Activated B cell treated with CpG ODN at 0.5 μM for 24 hours (primary cell): ENCODE data around the gene GOLGA6D. TPM values are rescaled to one million over a fixed set of nuclear protein-coding genes. Genes with fewer than 3 reads are reported as not detected.
"Not testable (repeated sequence)": the region's sequence is repeated elsewhere in the genome, so short reads cannot be mapped to it uniquely, and the experiment has no call there.

ENCODE experiments used
- ATAC-seq: fragments of 200-7000 bp; cut with Tn5 transposase; one replicate; pipeline ENCODE4 v1.10.0; 2021; ENCODE audit warnings: low read depth, mild to moderate bottlenecking, moderate library complexity
- CTCF ChIA-PET: fragments of 350-600 bp; sonication (Branson Sonifier 250); formaldehyde crosslinking; loops from one replicate; lab custom pipeline; 2021; ENCODE audit warnings: antibody characterized with exemption; lab: Charles Lee
- POLR2A ChIA-PET: fragments of 350-600 bp; sonication (Branson Sonifier 250); formaldehyde crosslinking; loops from one replicate; lab custom pipeline; 2021; ENCODE audit warnings: antibody characterized with exemption; lab: Charles Lee
- DNase-seq: peaks from one replicate; pipeline ENCODE4 v3.0.0; 2022
- H3K27ac Mint-ChIP-seq: one replicate; pipeline ENCODE4 v1.8.0; 2020; ENCODE audit warnings: mixed read lengths
- H3K27me3 Mint-ChIP-seq: one replicate; pipeline ENCODE4 v1.8.0; 2021; ENCODE audit warnings: mixed read lengths
- H3K36me3 Mint-ChIP-seq: one replicate; pipeline ENCODE4 v1.8.0; 2021; ENCODE audit warnings: low read depth, mixed read lengths
- H3K4me1 Mint-ChIP-seq: one replicate; pipeline ENCODE4 v1.8.0; 2021; ENCODE audit warnings: mixed read lengths
- H3K4me3 Mint-ChIP-seq: one replicate; pipeline ENCODE4 v1.8.0; 2020; ENCODE audit warnings: mild to moderate bottlenecking, mixed read lengths
- H3K9me3 Mint-ChIP-seq: one replicate; pipeline ENCODE4 v1.8.0; 2020; ENCODE audit warnings: mixed read lengths
- intact Hi-C: fragments of 100-400 bp; cut with micrococcal nuclease; formaldehyde crosslinking; loops from one replicate; pipeline ENCODE4 v1.15.1; 2024
- total RNA-seq: library from RNA; stranded (reverse); gene quantifications from 2 replicates; pipeline ENCODE4 v1.2.3, GENCODE V29; 2022
- TF ChIP-seq, protein P1 (sequence below): fragments of 200-600 bp; IDR thresholded peaks from one replicate; pipeline ENCODE4 v1.8.0; 2022; ENCODE audit warnings: antibody characterized with exemption, mild to moderate bottlenecking

The GOLGA6D gene
- total RNA-seq, 1 donor from 2014 or later: not detected

DNA sequence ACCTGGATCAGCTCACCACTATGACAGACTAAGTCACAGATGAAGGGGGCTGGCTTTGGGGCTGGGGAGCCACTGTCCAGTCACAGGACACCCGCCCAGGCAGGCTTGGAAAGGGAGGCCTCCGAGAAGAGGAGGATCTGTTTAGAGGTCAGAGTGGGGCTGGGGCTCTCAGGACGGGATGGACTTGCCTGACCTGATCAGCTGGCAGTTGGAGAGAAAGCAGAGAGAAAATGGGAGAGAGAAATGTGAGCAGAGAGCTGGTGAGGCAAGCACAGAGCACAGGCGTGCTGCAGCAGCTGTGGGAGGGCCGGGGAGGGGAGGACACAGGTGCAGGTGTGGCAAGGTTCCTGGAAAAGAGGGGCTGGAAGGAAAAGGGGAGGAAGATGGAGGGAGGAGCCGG is 17.4 kb downstream of the GOLGA6D start:
- DNase-seq, H3K9me3 Mint-ChIP-seq, H3K4me1 Mint-ChIP-seq, H3K36me3 Mint-ChIP-seq, H3K27ac Mint-ChIP-seq, POLR2A ChIA-PET, ATAC-seq, H3K4me3 Mint-ChIP-seq: not testable (repeated sequence)
- intact Hi-C loops: loop anchor here (10.0 kb wide), 2 partner anchors 95 to 275 kb away; partner anchors contain the start of genes C15orf39 and PPCDC
- peaks cover 12% of the 10 kb centered on the region for H3K27me3 Mint-ChIP-seq
- CTCF ChIA-PET: interaction anchor here (1.8 kb wide), 1 partner anchor 271 kb away, joined by 6 read pairs; no protein-coding TSS in a partner anchor

DNA sequence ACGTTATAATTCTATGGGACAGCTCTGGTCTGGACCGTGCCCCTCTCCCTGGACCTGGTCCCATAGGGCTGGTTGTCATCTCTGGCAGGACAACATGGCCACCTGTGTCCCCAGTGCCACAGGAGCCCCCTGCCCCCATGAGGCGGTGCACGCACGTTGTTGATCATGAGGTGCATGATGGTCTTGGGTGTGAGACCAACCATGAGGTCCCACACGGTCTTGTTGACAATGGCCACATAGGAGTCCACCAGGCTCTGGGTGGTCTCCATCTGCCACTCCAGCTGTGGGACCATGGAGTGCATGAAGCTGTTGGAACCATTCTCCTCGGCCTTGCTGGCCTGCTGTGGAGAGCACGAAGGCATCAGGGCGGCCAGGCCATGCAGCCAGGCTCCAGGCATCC is 19.7 kb downstream of the GOLGA6D start:
- no peaks in the 10 kb centered on the region for H3K36me3 Mint-ChIP-seq
- H3K4me3 Mint-ChIP-seq: no peak overlapping the region
- POLR2A ChIA-PET: no interaction called here
- H3K27ac Mint-ChIP-seq: no peak overlapping the region
- no peaks in the 10 kb centered on the region for H3K4me1 Mint-ChIP-seq
- H3K27me3 Mint-ChIP-seq: peaks cover 26% of the 10 kb centered on the region
- H3K9me3 Mint-ChIP-seq: no peaks in the 10 kb centered on the region
- TF ChIP-seq, protein P1, sequence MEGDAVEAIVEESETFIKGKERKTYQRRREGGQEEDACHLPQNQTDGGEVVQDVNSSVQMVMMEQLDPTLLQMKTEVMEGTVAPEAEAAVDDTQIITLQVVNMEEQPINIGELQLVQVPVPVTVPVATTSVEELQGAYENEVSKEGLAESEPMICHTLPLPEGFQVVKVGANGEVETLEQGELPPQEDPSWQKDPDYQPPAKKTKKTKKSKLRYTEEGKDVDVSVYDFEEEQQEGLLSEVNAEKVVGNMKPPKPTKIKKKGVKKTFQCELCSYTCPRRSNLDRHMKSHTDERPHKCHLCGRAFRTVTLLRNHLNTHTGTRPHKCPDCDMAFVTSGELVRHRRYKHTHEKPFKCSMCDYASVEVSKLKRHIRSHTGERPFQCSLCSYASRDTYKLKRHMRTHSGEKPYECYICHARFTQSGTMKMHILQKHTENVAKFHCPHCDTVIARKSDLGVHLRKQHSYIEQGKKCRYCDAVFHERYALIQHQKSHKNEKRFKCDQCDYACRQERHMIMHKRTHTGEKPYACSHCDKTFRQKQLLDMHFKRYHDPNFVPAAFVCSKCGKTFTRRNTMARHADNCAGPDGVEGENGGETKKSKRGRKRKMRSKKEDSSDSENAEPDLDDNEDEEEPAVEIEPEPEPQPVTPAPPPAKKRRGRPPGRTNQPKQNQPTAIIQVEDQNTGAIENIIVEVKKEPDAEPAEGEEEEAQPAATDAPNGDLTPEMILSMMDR: no peak
- CTCF ChIA-PET: no interaction called here
- DNase-seq: no peak
- intact Hi-C loops: loop anchor here (10.0 kb wide), 2 partner anchors 98 to 278 kb away; partner anchors contain the start of genes C15orf39 and PPCDC
- ATAC-seq: no peak

DNA sequence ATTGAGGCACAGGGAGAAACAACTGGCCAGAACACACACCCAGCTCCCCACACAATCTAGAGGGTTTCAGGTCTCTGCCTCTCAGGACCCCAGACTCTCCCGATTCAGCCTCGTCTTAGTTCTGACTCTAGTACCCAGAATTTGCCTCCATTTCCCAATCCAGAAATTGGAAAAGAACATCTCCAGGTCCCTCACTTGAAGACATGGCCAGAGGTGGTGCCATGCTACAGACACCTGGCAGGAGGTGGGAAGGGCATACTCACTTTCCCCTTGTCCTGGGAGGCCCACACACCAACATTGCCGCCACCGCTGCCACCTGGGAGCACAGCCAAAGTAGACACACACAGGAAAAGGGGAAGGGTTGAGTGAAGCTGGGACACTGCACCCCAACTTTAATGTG is 20.1 kb downstream of the GOLGA6D start:
- H3K9me3 Mint-ChIP-seq, H3K36me3 Mint-ChIP-seq, POLR2A ChIA-PET, DNase-seq, CTCF ChIA-PET, H3K4me3 Mint-ChIP-seq, ATAC-seq, H3K4me1 Mint-ChIP-seq, H3K27ac Mint-ChIP-seq: not testable (repeated sequence)
- peaks cover 29% of the 10 kb centered on the region for H3K27me3 Mint-ChIP-seq
- intact Hi-C loops: loop anchor here (10.0 kb wide), 2 partner anchors 98 to 278 kb away; partner anchors contain the start of genes C15orf39 and PPCDC

DNA sequence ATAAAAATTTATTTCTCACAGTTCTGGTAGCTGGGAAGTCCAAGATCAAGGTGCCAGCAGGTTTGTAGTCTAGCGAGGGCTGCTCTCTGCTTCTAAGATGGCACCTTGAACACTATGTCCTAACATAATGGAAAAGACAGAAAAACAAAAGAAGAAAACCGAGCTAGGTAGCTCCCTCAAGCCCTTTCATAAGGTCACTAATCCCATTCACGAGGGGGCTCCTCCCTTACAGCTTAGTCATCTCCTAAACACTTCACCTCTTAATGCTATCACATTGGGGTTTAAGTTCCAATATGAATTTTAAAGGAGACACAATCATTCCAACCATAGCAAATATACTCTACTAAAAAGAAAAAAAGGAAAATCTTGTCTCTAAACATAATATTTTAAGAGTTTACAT is 23.6 kb downstream of the GOLGA6D start:
- DNase-seq: no peak
- Mint-ChIP-seq H3K4me1 (no peaks in the 10 kb centered on the region), H3K4me3 (no peak overlapping the region), H3K27me3 (peaks cover 46% of the 10 kb centered on the region), H3K27ac (no peak overlapping the region), H3K36me3 (no peaks in the 10 kb centered on the region), H3K9me3 (no peaks in the 10 kb centered on the region)
- ATAC-seq: no peak
- CTCF ChIA-PET: no interaction called here
- POLR2A ChIA-PET: no interaction called here
- intact Hi-C loops: loop anchor here (10.0 kb wide), 2 partner anchors 101 to 281 kb away; partner anchors contain the start of genes C15orf39 and PPCDC
- TF ChIP-seq, protein P1: no peak

DNA sequence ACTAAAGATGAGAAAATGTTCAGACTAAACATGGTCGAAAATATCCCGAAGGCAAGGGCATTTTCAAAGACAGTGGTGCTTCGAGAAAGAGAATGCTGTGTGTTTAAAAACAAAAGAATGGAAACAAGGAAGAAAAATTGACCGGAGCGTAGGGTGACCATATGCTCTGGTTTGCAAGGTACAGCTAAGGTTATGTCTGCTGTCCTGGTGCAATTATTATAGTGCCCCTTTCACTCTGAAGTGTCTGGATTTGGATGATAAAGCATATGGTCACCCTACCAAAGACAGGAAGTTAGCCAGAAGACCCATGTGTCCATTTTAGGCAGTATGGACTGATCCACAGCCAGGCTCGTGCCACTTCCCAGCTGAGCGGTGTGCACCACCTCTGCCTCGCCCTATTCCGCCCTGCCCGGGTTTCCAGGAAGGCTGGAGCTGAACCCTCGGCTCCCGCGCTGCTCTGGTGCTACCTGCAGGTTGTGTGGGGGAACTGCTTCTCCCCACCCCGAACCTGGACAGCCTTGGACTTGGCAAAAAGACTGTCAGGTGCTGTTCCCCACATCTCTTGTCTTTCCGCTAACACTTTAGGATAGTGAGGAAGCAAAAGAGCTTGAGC is 25.2 kb downstream of the GOLGA6D start:
- Mint-ChIP-seq H3K27ac (no peak overlapping the region), H3K4me3 (no peak overlapping the region), H3K36me3 (no peaks in the 10 kb centered on the region), H3K27me3 (peaks cover 51% of the 10 kb centered on the region), H3K4me1 (no peaks in the 10 kb centered on the region), H3K9me3 (no peaks in the 10 kb centered on the region)
- ChIA-PET POLR2A (no interaction called here), CTCF (no interaction called here)
- DNase-seq (no peak), ATAC-seq (peak; percentile 25)
- intact Hi-C loops: loop anchor here (10.0 kb wide), 2 partner anchors 103 to 283 kb away; partner anchors contain the start of genes C15orf39 and PPCDC
- TF ChIP-seq, protein P1: no peak

DNA sequence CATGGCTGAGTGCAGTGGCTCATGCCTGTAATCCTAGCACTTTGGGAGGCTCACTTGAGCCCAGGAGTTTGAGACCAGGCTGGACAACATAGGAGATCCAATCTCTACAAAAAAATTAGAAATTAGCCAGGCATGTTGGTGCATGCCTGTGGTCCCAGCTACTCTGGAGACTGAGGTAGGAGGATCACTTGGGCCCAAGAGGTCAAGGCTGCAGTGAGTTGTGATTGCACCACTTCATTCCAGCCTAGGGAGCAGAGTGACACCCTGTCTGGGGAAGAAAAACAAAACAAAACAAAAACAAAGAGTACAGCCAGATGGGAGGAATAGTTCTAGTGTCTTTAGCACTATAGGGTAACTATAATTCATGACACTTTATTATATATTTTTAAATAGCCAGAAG is 27.1 kb downstream of the GOLGA6D start:
- intact Hi-C loops: loop anchor here (10.0 kb wide), 2 partner anchors 105 to 285 kb away; partner anchors contain the start of genes C15orf39 and PPCDC
- H3K27me3 Mint-ChIP-seq: peaks cover 40% of the 10 kb centered on the region
- no peak overlapping the region for H3K4me3 Mint-ChIP-seq
- ChIA-PET POLR2A (no interaction called here), CTCF (no interaction called here)
- TF ChIP-seq, protein P1: no peak
- no peaks in the 10 kb centered on the region for H3K4me1 Mint-ChIP-seq
- no peak overlapping the region for H3K27ac Mint-ChIP-seq
- no peak for DNase-seq
- no peak for ATAC-seq
- H3K36me3 Mint-ChIP-seq: no peaks in the 10 kb centered on the region
- H3K9me3 Mint-ChIP-seq: no peaks in the 10 kb centered on the region

DNA sequence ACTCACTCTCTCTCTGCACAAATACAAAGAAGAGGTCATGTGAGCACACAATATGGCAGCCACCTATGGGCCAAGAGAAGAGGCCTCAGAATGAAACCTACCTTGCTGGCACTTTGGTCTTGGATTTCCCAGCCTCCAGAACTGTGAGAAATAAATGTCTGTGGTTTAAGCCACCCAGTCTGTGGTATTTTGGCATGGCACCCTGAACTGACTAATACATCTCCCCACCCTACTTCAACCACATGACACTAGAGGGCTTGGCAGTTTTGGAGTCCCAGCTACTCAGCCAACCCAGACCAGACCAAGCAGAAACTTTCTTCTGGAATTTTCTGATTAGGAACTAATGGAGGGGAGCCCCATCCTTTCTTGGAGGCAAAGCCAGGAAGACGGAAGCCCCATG is 29.9 kb downstream of the GOLGA6D start:
- H3K9me3 Mint-ChIP-seq, H3K36me3 Mint-ChIP-seq, H3K4me3 Mint-ChIP-seq, DNase-seq, H3K4me1 Mint-ChIP-seq, ATAC-seq, POLR2A ChIA-PET, H3K27ac Mint-ChIP-seq, intact Hi-C loops, CTCF ChIA-PET: not testable (repeated sequence)
- H3K27me3 Mint-ChIP-seq: peaks cover 24% of the 10 kb centered on the region
